CD4-positive, alpha-beta memory T cell (primary cell): ENCODE data around the gene ACSL1. TPM values are rescaled to one million over a fixed set of nuclear protein-coding genes. Genes with fewer than 3 reads are reported as not detected.

Source experiments
- CTCF ChIA-PET: fragments of 350-600 bp; sonication (Branson Sonifier 250); formaldehyde crosslinking; loops from one replicate; lab custom pipeline; 2021; ENCODE audit warnings: inconsistent platforms; ENCODE audit not compliant: partially characterized antibody; lab: Charles Lee
- POLR2A ChIA-PET: fragments of 350-600 bp; sonication (Branson Sonifier 250); formaldehyde crosslinking; loops from one replicate; lab custom pipeline; 2021; ENCODE audit not compliant: partially characterized antibody; lab: Charles Lee
- DNase-seq, 5 donors: peaks; one replicate each; pipeline versions ENCODE4 v3.0.0 to v3.0.0-alpha.2; 2020 to 2022; ENCODE audit warnings: mixed read lengths in 1 of 5
- H3K27ac ChIP-seq: one replicate; pipeline ENCODE4 v1.7.0; 2013; ENCODE audit warnings: low read depth, low read length
- H3K27me3 ChIP-seq: 2 replicates; pipeline ENCODE4 v1.7.0; 2013; ENCODE audit warnings: mild to moderate bottlenecking, low read length, moderate library complexity; ENCODE audit not compliant: insufficient read depth
- H3K36me3 ChIP-seq: 2 replicates; pipeline ENCODE4 v1.7.0; 2013; ENCODE audit warnings: mild to moderate bottlenecking, low read length, moderate library complexity; ENCODE audit not compliant: insufficient read depth
- H3K4me1 ChIP-seq: 2 replicates; pipeline ENCODE4 v1.7.0; 2013; ENCODE audit warnings: mild to moderate bottlenecking, low read length, moderate library complexity; ENCODE audit not compliant: insufficient read depth
- H3K4me3 ChIP-seq, 2 donors: one replicate each; pipeline ENCODE4 v1.7.0; 2013; ENCODE audit warnings: low read length in 2 of 2, mild to moderate bottlenecking in 1 of 2
- H3K9me3 ChIP-seq, 2 donors: one replicate each; pipeline ENCODE4 v1.7.0; 2013; ENCODE audit warnings: low read length in 2 of 2, control low read depth in 1 of 2; ENCODE audit not compliant: control insufficient read depth in 1 of 2
- H3K27ac Mint-ChIP-seq, 7 donors: one replicate each; pipeline ENCODE4 v1.8.0; 2020 to 2021; ENCODE audit warnings: mixed read lengths in 7 of 7, mild to moderate bottlenecking in 6 of 7, inconsistent platforms in 3 of 7, moderate library complexity in 3 of 7
- H3K27me3 Mint-ChIP-seq, 2 donors: one replicate each; pipeline ENCODE4 v1.8.0; 2020 to 2021; ENCODE audit warnings: mixed read lengths in 2 of 2
- H3K36me3 Mint-ChIP-seq, 2 donors: one replicate each; pipeline ENCODE4 v1.8.0; 2020 to 2021; ENCODE audit warnings: mixed read lengths in 2 of 2, inconsistent platforms in 1 of 2, mild to moderate bottlenecking in 1 of 2
- H3K4me1 Mint-ChIP-seq, 4 donors: one replicate each; pipeline ENCODE4 v1.8.0; 2020 to 2021; ENCODE audit warnings: mixed read lengths in 4 of 4, mild to moderate bottlenecking in 1 of 4
- H3K4me3 Mint-ChIP-seq, 8 donors: one replicate each; pipeline ENCODE4 v1.8.0; 2020 to 2021; ENCODE audit warnings: mixed read lengths in 8 of 8, mild to moderate bottlenecking in 7 of 8, moderate library complexity in 6 of 8, inconsistent platforms in 3 of 8
- H3K9me3 Mint-ChIP-seq, 8 donors: one replicate each; pipeline ENCODE4 v1.8.0; 2020 to 2021; ENCODE audit warnings: mixed read lengths in 8 of 8, mild to moderate bottlenecking in 5 of 8, inconsistent platforms in 3 of 8, moderate library complexity in 1 of 8
- intact Hi-C: fragments of 100-400 bp; cut with micrococcal nuclease; formaldehyde crosslinking; loops from one replicate; pipeline ENCODE4 v1.15.1; 2023
- polyA plus RNA-seq, 2 donors: library from polyadenylated mRNA; unstranded; fragments of 300-500 nt; fragmentation: Illumina TruSeq; gene quantifications; one replicate each; pipeline ENCODE4 v1.2.3, GENCODE V29; 2021
- total RNA-seq, 2 experiments: library from RNA; stranded (reverse); gene quantifications; one replicate each; pipeline ENCODE4 v1.2.3, GENCODE V29; 2021

Gene ACSL1
- total and polyA plus RNA-seq, 4 experiments from 2014 or later: 4.0 to 12.9 (median 9.2) TPM

GRCh38 chr4:184776821-184777220, 48.9 kb downstream of the ACSL1 start:
- Histone ChIP-seq H3K27ac (no peak overlapping the region), H3K4me1 (no peaks in the 10 kb centered on the region), H3K27me3 (no peaks in the 10 kb centered on the region), H3K4me3 (no peak overlapping the region), H3K36me3 (peaks cover 5% of the 10 kb centered on the region), H3K9me3 (no peaks in the 10 kb centered on the region)
- CTCF ChIA-PET: no interaction called here
- POLR2A ChIA-PET: no interaction called here
- H3K36me3 Mint-ChIP-seq: peaks cover 16 to 35% of the 10 kb centered on the region in 2 donors
- intact Hi-C loops: no loop called here
- H3K4me3 Mint-ChIP-seq: no peak overlapping the region
- H3K27me3 Mint-ChIP-seq: no peaks in the 10 kb centered on the region
- H3K9me3 Mint-ChIP-seq: no peaks in the 10 kb centered on the region
- peak overlapping the region in 1 of 7 donors; percentile 7 for H3K27ac Mint-ChIP-seq
- no peak for DNase-seq
- H3K4me1 Mint-ChIP-seq: no peaks in the 10 kb centered on the region

- Histone ChIP-seq H3K4me3 (no peak overlapping the region), H3K27ac (no peak overlapping the region), H3K9me3 (no peaks in the 10 kb centered on the region), H3K27me3 (no peaks in the 10 kb centered on the region), H3K4me1 (no peaks in the 10 kb centered on the region), H3K36me3 (peaks cover 5% of the 10 kb centered on the region)
- Mint-ChIP-seq H3K36me3 (peaks cover 16 to 36% of the 10 kb centered on the region in 2 donors), H3K27me3 (no peaks in the 10 kb centered on the region), H3K27ac (no peak overlapping the region), H3K9me3 (no peaks in the 10 kb centered on the region), H3K4me1 (no peaks in the 10 kb centered on the region), H3K4me3 (no peak overlapping the region)
- DNase-seq: no peak
- intact Hi-C loops: no loop called here
- ChIA-PET CTCF (no interaction called here), POLR2A (no interaction called here)
Observed at GRCh38 chr4:184775854-184776555, 49.8 kb downstream of the ACSL1 start.

- H3K27me3 ChIP-seq: no peaks in the 10 kb centered on the region
- DNase-seq: no peak
- no peaks in the 10 kb centered on the region for H3K4me1 ChIP-seq
- Mint-ChIP-seq H3K27me3 (no peaks in the 10 kb centered on the region), H3K9me3 (no peaks in the 10 kb centered on the region), H3K36me3 (peaks cover 13 to 37% of the 10 kb centered on the region in 2 donors), H3K4me1 (no peaks in the 10 kb centered on the region), H3K27ac (no peak overlapping the region), H3K4me3 (no peak overlapping the region)
- ChIA-PET POLR2A (no interaction called here), CTCF (interaction anchor here (1.2 kb wide), 1 partner anchor 11 kb away, joined by 5 read pairs; no protein-coding TSS in a partner anchor)
- no peaks in the 10 kb centered on the region for H3K9me3 ChIP-seq
- no peak overlapping the region for H3K4me3 ChIP-seq
- peaks cover 5% of the 10 kb centered on the region for H3K36me3 ChIP-seq
- no peak overlapping the region for H3K27ac ChIP-seq
- intact Hi-C loops: no loop called here
Observed at GRCh38 chr4:184774152-184774551, 51.6 kb downstream of the ACSL1 start.

GRCh38 chr4:184771416-184771815, 54.4 kb downstream of the ACSL1 start:
- Mint-ChIP-seq H3K27ac (no peak overlapping the region), H3K9me3 (no peaks in the 10 kb centered on the region), H3K4me1 (no peaks in the 10 kb centered on the region), H3K4me3 (no peak overlapping the region), H3K27me3 (no peaks in the 10 kb centered on the region), H3K36me3 (peaks cover 18 to 37% of the 10 kb centered on the region in 2 donors)
- no peak overlapping the region for H3K4me3 ChIP-seq
- no peaks in the 10 kb centered on the region for H3K27me3 ChIP-seq
- H3K9me3 ChIP-seq: no peaks in the 10 kb centered on the region
- H3K36me3 ChIP-seq: peaks cover 5% of the 10 kb centered on the region
- H3K4me1 ChIP-seq: no peaks in the 10 kb centered on the region
- no peak overlapping the region for H3K27ac ChIP-seq
- DNase-seq: no peak
- ChIA-PET CTCF (no interaction called here), POLR2A (no interaction called here)
- intact Hi-C loops: no loop called here

- Histone ChIP-seq H3K27ac (no peak overlapping the region), H3K9me3 (no peaks in the 10 kb centered on the region), H3K4me1 (no peaks in the 10 kb centered on the region), H3K36me3 (peaks cover 9% of the 10 kb centered on the region), H3K27me3 (no peaks in the 10 kb centered on the region), H3K4me3 (no peak overlapping the region)
- Mint-ChIP-seq H3K36me3 (peaks cover 23 to 54% of the 10 kb centered on the region in 2 donors), H3K27me3 (no peaks in the 10 kb centered on the region), H3K4me1 (no peaks in the 10 kb centered on the region), H3K9me3 (no peaks in the 10 kb centered on the region), H3K4me3 (no peak overlapping the region), H3K27ac (no peak overlapping the region)
- ChIA-PET CTCF (no interaction called here), POLR2A (no interaction called here)
- intact Hi-C loops: no loop called here
- no peak for DNase-seq
Observed at GRCh38 chr4:184769141-184769765, 56.5 kb downstream of the ACSL1 start.

- H3K4me1 Mint-ChIP-seq: peaks cover 0 to 4% (median 0%) of the 10 kb centered on the region in 4 donors
- no peaks in the 10 kb centered on the region for H3K27me3 Mint-ChIP-seq
- intact Hi-C loops: no loop called here
- peaks cover 20 to 51% of the 10 kb centered on the region in 2 donors for H3K36me3 Mint-ChIP-seq
- Histone ChIP-seq H3K27me3 (no peaks in the 10 kb centered on the region), H3K9me3 (no peaks in the 10 kb centered on the region), H3K27ac (no peak overlapping the region), H3K36me3 (peaks cover 8% of the 10 kb centered on the region), H3K4me1 (no peaks in the 10 kb centered on the region), H3K4me3 (no peak overlapping the region)
- no peak for DNase-seq
- no peaks in the 10 kb centered on the region for H3K9me3 Mint-ChIP-seq
- ChIA-PET CTCF (no interaction called here), POLR2A (no interaction called here)
- H3K4me3 Mint-ChIP-seq: no peak overlapping the region
- H3K27ac Mint-ChIP-seq: peak overlapping the region in 1 of 7 donors; percentile 25
Observed at GRCh38 chr4:184768296-184768695, 57.5 kb downstream of the ACSL1 start.

- CTCF ChIA-PET: interaction anchor here (1.4 kb wide), 1 partner anchor 502 kb away, joined by 3 read pairs; no protein-coding TSS in a partner anchor
Observed at GRCh38 chr4:184766446-184766845, 59.3 kb downstream of the ACSL1 start.

More at GRCh38 chr4:184766446-184766845, 59.3 kb downstream of the ACSL1 start:
- H3K9me3 Mint-ChIP-seq: no peaks in the 10 kb centered on the region
- no peak overlapping the region for H3K4me3 Mint-ChIP-seq
- H3K4me1 Mint-ChIP-seq: peaks cover 6 to 18% (median 14%) of the 10 kb centered on the region in 4 donors
- Histone ChIP-seq H3K4me1 (peaks cover 13% of the 10 kb centered on the region), H3K27ac (no peak overlapping the region), H3K27me3 (no peaks in the 10 kb centered on the region), H3K36me3 (peaks cover 4% of the 10 kb centered on the region), H3K9me3 (no peaks in the 10 kb centered on the region), H3K4me3 (no peak overlapping the region)
- H3K36me3 Mint-ChIP-seq: peaks cover 23 to 49% of the 10 kb centered on the region in 2 donors
- POLR2A ChIA-PET: interaction anchor here (0.7 kb wide), 1 partner anchor 52 kb away, joined by 4 read pairs; no protein-coding TSS in a partner anchor
- intact Hi-C loops: no loop called here
- H3K27ac Mint-ChIP-seq: no peak overlapping the region
- no peak for DNase-seq
- H3K27me3 Mint-ChIP-seq: no peaks in the 10 kb centered on the region
